GM19463 (cell line): ENCODE measurements around the gene UACA.

Experiments used
- ATAC-seq: cut with Tn5 transposase; IDR thresholded peaks from one replicate; pipeline ENCODE4 v1.9.1; 2021; ENCODE audit warnings: mild to moderate bottlenecking, moderate library complexity; ENCODE audit not compliant: unreplicated experiment

UACA gene

GRCh38 chr15:70715840-70716485 is 47.4 kb downstream of the UACA start:
- ATAC-seq, result no peak

DNA sequence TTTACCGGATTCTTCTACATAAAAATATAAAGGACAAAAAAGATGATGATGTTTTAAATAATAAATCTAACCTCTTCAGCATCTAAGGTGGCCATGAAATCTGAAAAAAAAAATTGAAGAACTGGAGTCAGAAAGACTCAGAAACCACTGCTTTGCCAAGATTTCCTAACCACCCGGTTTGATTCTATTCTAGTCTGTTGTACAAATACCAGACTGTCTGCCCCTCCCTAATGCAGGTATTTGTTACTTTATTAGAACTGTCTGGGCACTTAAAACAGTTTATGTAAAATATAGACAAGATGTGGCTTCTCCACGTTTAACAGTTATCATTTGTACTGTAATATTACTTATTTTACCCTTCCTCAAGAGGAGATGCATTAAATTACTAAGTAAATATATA is 48.8 kb downstream of the UACA start:
- no peak for ATAC-seq

- ATAC-seq, result no peak
Observed at GRCh38 chr15:70714015-70714414, 49.3 kb downstream of the UACA start.

GRCh38 chr15:70712271-70712670 is 51.1 kb downstream of the UACA start:
- no peak for ATAC-seq

- ATAC-seq, result no peak
Observed at GRCh38 chr15:70710714-70711113, 52.6 kb downstream of the UACA start.

GRCh38 chr15:70708839-70709238 is 54.5 kb downstream of the UACA start:
- no peak for ATAC-seq

GRCh38 chr15:70707686-70708300 is 55.6 kb downstream of the UACA start:
- no peak for ATAC-seq

GRCh38 chr15:70704731-70705130 is 58.6 kb downstream of the UACA start:
- no peak for ATAC-seq

GRCh38 chr15:70704166-70704565 is 59.2 kb downstream of the UACA start:
- no peak for ATAC-seq

DNA sequence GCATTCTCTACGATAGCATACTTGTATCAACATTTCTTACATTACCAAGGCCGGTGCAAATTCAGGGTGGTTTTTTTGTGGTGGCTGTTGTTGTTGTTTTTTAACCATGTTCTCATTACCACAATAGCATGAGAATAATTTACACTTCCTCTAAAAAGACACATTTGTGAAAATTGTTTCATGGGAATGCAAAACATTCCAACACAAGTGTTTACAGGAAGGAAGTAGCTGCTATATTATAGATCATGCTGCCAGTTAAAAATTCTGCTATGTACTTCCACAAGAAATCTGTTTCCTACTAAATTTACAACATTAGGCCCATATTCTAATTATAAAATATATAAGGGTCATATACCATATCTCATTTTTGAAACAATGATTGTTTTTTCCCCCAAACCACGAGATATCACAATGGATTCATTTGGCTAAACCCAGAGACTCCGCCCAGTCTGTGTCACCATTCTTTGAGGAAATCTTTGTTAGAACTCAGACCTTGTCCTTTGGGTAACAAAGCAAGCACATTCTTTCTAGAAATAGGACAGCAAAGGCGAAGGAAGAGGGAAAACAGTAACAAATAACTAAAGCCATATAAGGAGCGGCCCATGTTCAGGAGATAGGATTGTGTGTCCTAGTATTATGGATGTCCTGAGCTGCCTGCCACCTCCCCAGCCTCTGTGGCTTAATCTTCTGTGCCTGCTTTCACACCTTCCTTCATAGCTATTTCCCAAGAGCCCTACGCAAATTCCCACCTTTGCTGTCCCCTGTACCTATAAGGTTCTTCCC is 60.1 kb downstream of the UACA start:
- ATAC-seq, result no peak

DNA sequence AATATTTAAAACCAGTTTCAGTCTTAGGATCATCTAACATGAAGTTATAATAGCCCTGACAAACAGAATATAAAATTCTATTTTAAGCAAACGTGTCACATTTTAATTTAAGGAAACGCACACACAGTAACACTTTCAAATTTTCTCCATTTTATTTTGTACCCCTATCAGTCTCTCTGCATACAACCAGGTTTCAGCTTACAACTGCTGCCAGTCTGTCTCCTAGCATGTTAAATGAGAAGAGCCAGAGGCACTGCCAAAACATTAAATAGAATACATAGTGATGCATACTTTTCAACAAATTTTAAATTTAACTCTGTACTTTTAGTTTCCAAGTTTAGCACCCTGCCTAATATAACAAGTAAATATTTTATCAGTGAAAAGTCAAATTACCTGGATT is 60.8 kb downstream of the UACA start:
- ATAC-seq, result no peak

DNA sequence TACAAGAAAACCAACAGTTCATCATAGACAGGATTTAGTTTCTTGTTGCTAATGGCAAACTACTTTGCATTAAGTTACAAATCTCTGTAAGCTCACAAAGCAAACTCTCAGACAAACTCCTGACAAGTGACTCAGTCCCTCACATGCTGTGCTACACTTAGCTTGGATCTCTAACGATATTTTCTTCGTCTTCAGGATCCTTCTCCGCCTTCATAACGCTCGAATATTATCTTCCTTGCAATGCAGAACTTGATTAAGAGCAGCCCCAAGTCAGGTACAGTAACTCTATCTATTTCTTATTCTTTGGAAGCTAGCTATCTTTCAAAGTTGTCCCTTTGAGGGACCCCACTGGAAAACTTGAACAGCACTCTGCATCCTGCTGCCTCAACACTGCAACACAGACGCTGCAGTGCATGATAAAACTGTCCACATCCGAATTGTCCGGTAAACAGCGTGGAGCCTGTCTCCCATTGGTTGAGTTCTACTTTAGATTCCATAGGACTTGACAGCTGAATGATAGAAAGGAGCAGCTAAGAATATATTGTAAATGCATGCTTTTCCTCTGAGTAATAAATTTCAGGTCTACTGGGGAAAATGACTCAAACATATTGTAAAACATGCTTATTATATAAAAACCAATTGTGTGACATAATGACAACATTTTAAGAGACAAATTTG is 61.3 kb downstream of the UACA start:
- no peak for ATAC-seq

GRCh38 chr15:70701171-70701570 is 62.2 kb downstream of the UACA start:
- no peak for ATAC-seq

- no peak for ATAC-seq
Observed at GRCh38 chr15:70699890-70700289, 63.5 kb downstream of the UACA start.

- ATAC-seq, result no peak
Observed at GRCh38 chr15:70698836-70699390, 64.4 kb downstream of the UACA start.

GRCh38 chr15:70698426-70698825 is 64.9 kb downstream of the UACA start:
- ATAC-seq, result no peak

DNA sequence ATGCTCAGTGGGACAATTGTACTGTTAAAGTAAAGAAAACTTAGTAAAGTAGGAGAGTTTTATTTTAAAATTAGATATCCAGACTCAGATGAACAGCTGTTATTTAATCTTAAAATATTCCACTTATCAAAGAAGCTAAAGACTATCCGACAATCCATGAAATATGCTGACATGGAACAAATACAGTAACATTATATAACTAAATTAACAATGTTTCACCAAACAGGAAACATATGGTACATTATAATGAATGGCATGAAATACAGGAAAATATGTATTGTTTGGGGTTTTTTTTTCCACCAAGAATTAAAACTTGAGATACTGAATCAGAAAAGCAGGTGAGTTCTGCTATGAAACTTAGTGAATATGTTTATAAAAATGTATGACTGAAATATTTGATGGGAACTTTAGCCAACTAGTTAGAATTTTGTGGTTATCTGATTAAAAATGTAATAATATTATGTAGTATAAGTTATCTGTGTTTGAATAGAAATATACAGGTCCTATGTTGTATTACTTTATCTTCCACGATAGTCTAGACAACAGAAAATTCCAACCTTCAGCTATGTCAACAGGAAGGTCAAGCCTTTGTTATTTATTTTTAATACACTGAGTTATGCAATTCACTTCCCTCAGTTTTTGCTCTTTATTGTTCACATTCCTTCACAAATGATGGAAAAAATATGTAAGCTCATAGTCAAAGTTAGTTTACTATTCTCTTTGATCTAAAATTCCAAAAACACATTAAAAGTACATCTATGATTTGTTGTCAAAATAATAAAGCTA is 72.7 kb downstream of the UACA start:
- ATAC-seq, result no peak

- no peak for ATAC-seq
Observed at GRCh38 chr15:70690021-70690420, 73.3 kb downstream of the UACA start.

- ATAC-seq, result no peak
Observed at GRCh38 chr15:70687482-70687881, 75.9 kb downstream of the UACA start.

- no peak for ATAC-seq
Observed at GRCh38 chr15:70680817-70681216, 82.5 kb downstream of the UACA start.

GRCh38 chr15:70679919-70680231 is 83.5 kb downstream of the UACA start:
- no peak for ATAC-seq
